Activated CD8-positive, alpha-beta memory T cell treated with anti-CD3 and anti-CD28 coated beads, Interleukin-2, amount 50 U/mL, for 24 hours (primary cell): ENCODE results near the gene TULP4.

ENCODE experiments used
- DNase-seq: peaks from one replicate; pipeline ENCODE4 v3.0.0-alpha.2; 2020; ENCODE audit errors: extremely low read depth

Gene TULP4

DNA sequence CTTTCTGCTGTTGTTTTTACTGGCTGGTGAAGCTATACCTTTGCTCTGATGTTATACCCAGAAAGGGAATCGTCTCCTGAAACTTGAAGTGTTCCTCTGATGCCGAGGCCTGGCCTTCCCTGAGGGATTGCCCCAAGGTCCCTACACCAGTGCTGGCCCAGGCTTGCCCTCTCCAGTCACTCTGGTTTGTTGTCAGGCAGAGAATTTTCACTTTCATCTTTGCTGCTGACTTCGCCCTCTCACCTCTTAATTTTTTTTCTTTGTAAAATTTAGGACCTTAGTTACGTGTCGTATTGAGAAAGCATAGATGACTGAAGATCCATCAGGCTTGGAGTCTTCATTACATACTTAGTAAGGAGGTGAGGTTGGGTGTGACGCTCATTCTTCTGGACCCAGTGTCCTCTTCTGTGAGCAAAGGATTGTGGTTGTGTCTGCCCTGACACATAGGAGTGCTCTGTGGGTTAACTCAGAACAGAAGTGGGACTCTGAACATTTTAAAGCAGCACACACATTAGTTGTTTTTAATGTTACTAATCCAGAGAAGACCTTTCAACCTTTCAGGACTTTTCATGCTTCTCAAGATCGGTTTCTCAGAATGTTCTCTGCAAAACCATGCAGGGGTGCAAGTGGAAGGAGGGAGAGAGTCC is 45.4 kb downstream of the TULP4 start:
- no peak for DNase-seq

DNA sequence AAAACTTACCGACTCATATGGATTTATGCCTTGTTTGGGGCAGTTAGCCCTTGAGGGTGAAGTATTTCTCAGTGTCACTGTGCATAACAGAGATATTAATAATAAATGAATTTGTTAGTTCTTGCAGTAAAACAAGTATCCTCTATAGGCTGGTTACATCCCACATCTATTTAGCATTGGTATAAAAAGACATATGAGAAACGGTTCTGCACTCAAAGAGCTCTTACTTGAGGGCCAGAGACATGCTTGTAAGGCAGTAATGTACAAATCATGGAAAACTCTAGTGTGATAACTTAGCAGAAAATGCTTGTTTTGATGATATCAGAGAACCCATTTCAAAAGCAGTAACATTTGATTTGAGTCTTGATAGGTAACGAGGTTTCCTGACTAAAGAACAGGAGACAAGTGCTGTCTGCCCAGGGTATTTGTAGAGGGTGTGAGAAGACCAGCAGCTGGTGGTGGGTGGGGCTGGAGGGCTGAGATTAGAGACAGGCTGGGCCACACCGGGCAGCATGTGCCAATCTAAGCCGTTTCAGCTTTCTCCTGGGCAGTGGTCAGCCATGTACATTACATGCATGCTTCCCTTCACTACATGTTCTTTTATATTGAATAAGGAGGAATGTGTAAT is 46.3 kb downstream of the TULP4 start:
- no peak for DNase-seq

DNA sequence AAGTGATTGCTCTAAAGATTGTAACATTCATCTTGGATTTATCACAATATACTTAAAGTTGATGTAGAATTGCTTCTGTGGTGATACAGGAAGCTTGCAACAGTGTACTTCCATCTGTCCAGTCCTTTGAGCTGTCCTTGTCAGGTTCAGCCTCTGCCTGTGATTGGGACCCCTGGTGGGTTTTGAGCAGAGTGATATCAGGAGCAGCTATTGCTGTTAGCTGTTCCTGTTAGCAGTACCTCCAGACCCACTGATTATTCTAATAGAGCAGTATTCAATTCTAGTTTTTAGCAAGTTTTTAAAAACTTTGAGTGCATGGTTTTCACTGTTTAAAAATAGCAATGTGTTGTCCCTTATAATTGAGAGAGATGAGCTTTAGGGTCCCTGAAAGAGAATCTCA is 48.8 kb downstream of the TULP4 start:
- no peak for DNase-seq

DNA sequence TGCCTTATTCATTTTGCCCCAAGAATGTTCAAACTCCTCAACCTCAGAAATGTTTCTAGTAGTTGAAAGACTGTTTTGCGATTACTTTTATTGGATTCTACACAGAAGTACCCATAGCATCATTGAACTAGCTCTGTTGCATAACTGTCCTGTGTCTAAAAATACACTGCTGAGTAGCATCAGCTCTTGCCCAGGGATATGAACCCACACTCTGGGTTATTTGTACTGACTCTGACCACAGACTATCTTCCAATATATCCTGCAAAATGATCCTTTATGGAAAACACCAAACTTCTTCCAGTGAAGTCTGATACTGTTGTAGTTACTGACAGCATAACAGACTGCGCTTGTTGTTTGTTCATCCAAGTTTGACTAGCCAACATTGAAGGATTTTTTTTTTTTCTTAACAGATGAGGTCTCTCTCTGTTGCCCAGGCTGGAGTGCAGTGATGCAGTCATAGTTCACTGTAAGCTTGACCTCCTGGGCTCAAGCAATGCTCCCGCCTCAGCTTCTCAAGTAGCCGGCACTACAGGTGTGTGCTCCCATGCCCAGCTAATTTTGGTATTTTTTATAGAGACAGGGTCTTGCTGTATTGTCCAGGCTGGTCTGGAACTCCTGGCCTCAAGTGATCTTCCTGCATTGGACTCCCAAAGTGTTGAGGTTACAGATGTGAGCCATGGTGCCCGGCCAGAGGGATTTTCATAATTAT is 49.9 kb downstream of the TULP4 start:
- no peak for DNase-seq

DNA sequence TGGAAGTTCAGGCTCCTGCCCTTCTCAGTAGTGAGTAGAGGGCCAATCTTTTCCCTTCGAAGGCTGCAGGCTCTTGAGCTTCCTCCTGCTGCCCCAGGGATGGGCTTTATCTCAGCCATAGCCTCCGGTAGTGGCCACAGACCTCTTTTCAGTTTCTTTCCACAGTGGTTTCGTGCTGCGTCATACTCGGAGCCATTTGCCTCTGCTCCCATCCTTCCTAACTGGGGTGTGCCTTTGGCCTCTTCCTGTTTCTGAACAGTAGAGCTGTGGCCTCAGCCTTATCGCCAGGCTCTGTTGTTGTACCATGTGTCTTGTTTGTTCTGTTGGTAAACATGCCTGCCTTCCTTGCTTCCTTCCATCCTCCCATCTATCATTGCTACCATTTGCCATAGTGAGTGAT is 54.1 kb downstream of the TULP4 start:
- DNase-seq, result no peak

DNA sequence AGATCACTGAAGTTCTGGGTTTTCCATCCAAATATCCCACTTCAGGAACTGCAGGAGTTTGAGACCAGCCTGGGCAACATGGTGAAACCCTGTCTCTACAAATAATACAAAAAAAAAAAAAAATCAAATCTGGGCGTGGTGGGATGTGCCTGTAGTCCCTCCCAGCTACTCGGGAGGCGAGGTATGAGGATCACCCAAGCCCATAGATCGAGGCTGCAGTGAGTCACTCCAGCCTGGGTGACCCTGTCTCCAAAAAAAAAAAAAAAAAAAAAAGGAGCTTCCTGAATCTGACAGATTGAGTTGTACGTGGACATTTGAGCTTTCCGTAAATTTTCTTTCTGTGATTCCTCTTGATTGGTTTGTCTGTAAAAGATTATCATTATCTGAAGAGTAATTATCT is 55.6 kb downstream of the TULP4 start:
- DNase-seq, result no peak

DNA sequence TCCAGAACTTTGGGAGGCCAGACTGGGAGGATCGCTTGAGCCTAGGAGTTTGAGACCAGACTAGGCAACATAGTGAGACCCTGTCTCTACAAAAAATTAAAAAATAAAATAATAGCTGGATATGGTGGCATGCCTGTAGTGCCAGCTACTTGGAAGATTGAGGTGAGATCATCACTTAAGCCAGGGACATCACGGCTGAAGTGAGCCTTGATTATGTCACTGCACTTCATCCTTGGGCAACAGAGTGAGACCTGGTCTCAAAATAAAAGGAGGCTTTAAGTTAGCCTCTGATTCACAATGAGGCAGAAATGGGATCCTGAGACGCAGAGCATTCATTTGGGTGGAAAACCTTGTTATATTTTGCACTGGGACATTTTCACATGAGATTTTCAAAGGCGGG is 57.0 kb downstream of the TULP4 start:
- DNase-seq, result no peak

DNA sequence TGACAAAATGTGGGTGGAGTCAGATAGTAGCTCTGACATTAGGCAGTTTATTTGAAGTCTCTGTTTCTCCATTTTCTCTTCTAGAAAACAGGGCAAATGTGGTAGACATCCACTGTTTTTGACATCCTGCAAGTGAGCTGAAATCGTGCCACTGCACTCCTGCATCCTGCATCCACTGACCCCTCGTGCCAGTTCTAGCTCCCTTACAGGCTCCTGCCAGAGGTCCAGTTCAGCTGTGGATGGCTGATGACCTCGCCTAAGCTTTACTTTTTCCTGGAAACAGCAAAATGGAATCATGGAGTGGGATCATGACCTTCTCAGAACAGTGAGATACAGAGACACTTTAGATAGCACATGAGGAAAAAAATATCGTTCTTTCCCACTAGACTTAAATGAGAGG is 58.5 kb downstream of the TULP4 start:
- no peak for DNase-seq

DNA sequence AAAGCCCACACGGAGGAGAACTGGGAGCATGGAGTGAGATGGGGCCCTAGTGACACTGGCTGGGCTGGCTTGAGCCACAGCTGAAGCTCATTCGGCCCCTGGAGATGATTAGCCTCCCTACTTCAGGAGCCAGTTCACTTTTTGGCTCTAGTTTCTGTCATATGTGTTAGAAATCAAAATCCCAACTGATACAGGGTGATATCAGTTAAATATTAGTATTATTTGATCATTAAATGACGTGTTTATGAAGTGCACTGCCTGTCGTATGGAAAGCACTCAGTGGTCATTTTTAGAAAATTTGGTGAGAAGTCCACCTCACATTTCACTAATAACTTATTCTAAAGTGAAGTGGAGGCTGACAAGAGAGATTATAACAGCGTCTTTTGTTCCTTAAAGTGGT is 59.0 kb downstream of the TULP4 start:
- DNase-seq, result no peak

DNA sequence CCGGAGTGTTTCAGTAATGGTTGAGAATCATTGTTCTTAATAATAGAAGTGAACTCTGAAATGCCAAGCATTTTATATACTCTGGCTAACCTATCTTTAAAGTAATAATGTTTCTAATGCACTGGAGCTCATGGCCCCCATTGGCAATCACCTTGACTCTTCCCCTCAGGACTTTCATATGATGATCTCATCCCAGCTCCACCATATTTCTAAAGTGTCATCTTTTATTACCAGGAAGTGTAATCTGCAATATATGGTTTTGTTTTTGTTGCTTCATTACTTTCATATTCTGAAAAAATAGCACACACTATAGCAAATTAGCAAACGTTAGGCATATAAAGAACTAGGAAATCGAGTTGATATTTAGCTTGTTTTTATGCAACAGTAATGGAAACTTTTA is 60.3 kb downstream of the TULP4 start:
- no peak for DNase-seq

DNA sequence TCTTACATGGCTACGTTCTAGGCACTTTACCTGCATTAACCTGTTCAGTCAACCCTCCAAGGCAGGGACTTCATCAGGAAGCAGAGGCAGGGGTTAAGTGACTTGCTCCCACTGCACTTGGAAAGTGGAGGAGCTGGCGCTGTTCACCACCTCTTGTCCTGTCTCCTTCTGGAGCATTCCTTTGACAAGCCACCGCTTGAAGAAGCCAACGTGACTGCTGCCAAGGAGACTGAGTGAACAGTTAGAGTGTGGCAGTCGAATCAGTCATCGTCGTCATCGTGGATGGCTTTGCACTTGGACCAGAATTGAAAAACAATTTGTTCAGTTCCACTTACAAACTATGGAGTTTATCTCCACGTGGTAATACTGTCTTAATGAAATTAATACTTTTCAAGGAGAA is 60.9 kb downstream of the TULP4 start:
- no peak for DNase-seq

DNA sequence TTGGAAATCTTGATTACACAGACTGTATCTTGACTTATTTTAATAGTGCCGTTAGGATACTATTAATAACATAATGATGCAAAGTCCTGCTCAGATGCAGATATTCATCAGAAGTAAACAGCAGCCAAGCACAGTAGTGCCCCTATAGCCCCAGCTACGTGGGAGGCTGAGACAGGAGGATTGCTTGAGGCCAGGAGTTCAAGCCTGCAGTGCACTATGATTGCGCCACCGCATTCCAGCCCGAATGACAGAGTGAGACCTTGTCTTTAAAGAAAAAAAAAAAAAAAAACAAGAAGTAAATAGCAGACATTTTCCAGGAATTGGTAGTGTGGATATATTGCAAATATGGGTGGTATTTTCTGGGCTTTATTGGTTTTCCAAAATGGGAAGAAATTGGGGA is 61.8 kb downstream of the TULP4 start:
- DNase-seq, result no peak

DNA sequence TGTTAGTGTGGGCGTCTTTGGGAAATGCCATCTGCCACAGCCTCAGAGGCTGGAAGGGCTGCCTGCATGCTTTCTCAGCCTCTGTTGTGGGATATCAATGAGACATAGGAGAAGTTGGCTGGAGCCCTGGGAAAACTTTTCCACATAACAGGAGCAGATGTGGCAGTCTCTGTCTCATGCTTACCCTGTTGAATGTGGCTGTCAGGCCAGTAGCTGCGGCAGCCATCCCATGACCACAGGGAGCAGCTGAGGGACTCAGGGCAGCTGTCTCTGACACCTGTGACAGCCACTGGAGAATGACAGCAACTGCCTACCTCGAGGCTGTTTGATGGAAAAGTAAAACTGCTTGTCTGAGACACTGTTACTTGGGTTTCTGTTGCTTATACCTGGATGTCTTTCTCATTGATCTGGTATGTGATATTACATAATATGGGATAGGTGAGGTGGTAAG is 64.4 kb downstream of the TULP4 start:
- DNase-seq, result no peak

DNA sequence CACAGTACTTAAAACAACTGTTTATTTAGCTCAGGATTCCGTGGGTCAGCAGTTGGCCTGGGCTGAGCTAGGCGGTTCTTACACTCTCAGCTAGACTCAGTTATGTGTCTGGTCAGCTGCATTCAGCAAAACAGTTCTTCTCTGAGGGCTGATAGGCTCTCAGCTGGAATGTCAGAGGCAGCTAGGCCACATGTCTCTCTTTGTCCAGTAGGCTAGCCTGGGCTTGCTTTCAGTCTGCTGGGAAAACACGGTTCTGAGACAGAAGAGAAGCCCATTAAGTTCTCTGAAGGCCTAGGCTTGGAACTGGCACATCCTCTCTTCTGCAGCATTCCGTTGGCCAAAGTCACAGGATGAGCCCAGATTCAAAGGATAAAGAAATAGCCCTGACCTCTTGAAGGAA is 65.6 kb downstream of the TULP4 start:
- no peak for DNase-seq

DNA sequence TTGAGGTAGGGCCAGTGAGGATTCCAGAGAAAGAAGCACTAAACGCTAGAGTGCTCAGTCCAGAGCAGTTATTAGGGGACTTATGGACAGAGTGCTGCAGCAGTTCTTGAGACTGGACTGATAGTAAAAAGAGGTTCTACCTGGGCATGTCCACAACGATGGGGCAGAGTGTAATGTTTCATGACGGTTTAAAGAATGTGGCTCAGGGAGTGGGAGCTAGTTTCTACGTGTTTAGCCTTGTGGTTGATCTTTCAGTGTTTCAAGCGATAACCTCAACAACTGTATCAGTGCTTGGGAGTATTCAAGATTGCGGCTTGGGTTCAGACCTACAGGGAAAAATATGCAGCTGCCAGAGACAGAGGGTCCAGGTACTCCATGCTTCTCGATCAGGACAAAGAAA is 67.1 kb downstream of the TULP4 start:
- no peak for DNase-seq

DNA sequence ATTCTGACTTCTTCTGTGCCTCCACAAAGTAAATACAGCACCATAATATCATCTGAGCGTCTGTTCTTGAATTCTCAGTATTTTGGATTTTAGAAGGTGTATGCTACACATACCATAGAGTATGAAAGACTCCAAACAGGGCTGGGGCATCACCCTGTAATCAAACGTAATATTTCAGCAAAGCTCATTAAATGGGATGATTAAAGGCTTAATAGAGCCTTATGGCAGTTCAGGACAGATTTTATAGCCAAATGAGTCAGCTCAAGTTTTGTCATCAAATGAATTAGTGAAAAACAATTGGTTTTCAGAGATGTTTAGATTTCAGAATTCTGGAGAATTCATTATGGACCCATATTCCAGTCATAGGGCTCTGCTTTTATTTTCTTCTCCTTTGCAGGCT is 68.9 kb downstream of the TULP4 start:
- DNase-seq, result no peak

DNA sequence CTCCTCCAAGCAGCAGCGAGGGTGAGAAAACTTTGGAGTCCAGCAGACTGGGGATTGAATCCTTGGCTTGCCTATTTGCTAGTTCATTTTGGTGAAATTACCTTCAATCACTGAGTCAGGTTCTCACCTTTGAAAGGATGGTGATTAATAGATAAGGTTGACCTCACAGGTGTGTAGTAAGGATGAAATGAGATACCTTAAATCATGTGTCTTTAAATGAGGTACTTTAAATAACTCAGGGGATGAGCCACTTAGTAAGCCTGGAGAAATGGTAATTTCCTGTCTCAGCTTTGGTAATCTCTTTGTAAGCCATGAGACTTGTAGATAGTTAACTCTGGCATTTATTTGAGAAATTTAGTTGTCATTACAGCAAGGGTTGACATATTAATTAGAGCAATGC is 70.2 kb downstream of the TULP4 start:
- DNase-seq, result no peak

DNA sequence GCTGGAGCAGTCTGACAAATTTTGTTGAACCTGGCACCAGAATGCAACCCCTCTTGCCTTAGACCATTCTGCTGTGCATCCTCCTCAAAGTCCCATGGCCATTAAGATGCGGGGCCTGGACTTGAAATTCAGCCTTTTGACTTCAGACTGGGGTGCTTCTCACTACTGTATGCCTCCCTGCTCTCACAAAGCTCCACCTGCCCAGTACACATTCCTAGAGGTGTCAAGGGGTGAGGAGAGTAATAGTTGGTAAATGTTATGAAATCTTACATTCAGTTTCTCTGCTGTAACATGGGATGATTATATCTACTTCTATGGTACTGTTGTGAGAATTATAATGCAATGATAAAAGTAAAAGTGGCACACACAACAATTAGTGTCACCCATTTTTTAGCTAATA is 70.8 kb downstream of the TULP4 start:
- no peak for DNase-seq

DNA sequence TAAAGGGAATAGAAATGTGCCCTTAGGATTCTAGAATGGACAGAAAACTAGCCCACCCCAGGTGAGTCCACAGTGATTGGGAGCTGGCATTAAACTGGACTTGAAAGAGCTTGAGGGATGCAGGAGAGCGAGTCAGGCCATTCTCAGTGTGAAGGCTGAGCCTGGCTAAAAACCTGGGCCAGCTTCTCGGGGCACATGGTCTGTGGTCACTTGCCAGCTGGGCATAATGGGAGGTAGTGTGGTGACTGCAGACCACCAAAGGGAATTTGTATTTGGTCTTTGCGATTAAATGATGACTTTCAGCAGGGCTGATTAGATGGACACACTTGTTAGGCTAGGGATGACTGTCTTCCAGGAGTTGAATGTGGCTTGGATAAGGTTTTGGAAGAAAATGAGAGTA is 71.3 kb downstream of the TULP4 start:
- no peak for DNase-seq

DNA sequence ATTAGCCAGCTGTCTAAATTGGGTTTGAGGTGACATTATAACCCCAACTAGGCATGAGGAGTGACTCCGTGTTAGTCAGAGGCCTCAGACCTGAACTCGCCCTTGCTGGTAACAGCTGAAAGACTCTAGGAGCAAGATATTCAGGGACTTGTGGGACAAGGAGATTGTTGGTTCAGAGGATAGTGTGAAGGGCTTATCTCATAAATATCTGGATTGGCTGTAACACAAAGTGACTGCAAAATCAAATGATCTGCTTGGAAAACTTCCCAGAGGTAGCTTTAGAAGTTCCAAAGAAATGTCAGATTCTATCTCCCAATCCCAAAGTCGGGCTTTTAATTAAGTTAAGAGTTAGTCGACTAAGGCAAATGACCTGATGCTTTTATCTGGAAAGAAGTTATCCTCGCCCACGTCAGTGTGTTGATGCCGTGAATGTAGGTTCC is 72.4 kb downstream of the TULP4 start:
- DNase-seq, result no peak

DNA sequence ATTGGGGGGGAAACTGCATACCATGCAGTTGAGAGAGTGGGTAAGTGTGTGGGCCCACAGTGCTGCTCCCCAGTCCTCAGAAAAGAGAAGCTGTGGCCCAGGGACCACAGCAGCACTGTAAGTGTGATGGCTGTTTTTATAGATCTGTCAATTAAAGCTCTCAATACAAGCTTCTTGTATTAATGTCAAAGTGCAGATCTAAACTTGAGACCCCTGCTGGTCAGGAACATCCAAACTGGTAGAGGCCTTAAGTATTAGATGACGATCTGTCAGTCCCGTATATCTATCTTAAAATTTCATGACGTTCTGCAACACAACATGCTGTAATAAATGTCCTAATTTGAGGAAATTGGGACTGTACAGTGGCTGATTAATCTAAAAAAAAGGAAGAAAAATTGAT is 74.8 kb downstream of the TULP4 start:
- DNase-seq, result no peak

DNA sequence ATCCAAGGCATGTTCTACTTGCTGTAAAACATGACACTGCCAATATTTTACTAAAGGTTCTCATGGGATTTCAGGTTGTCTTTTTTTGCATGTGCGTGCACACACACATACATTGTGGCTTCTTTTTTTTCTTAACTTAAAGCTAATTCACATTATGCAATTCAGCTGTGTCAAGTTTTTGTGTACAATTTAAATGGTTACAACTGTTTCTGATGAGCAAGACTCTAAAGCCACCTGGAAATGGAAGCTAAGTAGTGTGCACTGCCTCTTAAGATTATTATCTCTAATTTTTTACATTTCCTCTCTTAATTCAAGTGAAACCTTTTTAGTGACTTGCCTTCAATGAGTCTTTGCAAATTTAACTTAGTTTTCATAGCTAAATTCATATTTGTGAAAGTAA is 75.3 kb downstream of the TULP4 start:
- no peak for DNase-seq

DNA sequence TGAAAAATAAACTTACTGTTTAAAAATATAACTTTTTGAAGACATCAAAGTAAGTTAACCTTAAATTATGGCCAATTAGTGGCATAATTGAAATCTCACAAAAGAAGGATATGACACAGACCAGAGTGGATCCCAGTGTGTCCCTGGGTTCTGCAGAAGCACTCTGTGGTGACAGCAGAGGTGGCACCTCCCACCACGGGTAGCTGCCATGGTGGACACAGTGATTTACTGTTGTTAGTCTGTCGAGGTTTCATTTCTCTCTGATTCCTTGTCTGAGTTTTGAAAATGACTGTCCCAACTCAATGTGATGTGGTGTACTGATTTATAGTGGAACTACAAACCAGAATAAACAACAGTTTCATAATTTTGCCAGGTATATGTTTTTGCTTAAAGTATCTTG is 76.5 kb downstream of the TULP4 start:
- no peak for DNase-seq
